ENCODE data around the gene TMEM132C.

Gene TMEM132C

GRCh38 chr12:128339631-128340030, 72.7 kb downstream of the TMEM132C start:
- no peak for DNase-seq

GRCh38 chr12:128353301-128353700, 86.3 kb downstream of the TMEM132C start:
- DNase-seq = no peak

GRCh38 chr12:128356547-128356946, 89.6 kb downstream of the TMEM132C start:
- no peak for DNase-seq

- no peak for DNase-seq
These were observed 94.5 kb downstream of the TMEM132C start for GRCh38 chr12:128361400-128361995.

- DNase-seq = no peak
These were observed 98.1 kb downstream of the TMEM132C start for GRCh38 chr12:128365032-128365431.

- no peak for DNase-seq
These were observed 98.8 kb downstream of the TMEM132C start for GRCh38 chr12:128365651-128366231.

GRCh38 chr12:128367961-128368360, 101.0 kb downstream of the TMEM132C start:
- no peak for DNase-seq

- no peak for DNase-seq
These were observed 114.6 kb downstream of the TMEM132C start for GRCh38 chr12:128381541-128381940.

GRCh38 chr12:128381946-128382345, 115.0 kb downstream of the TMEM132C start:
- no peak for DNase-seq

GRCh38 chr12:128382946-128383345, 116.0 kb downstream of the TMEM132C start:
- no peak for DNase-seq

- no peak for DNase-seq
These were observed 116.5 kb downstream of the TMEM132C start for GRCh38 chr12:128383357-128383937.

- no peak for DNase-seq
These were observed 118.8 kb downstream of the TMEM132C start for GRCh38 chr12:128385736-128386135.

GRCh38 chr12:128387811-128388422, 120.9 kb downstream of the TMEM132C start:
- no peak for DNase-seq

GRCh38 chr12:128388461-128389000, 121.6 kb downstream of the TMEM132C start:
- no peak for DNase-seq

GRCh38 chr12:128393346-128393745, 126.4 kb downstream of the TMEM132C start:
- DNase-seq = no peak

- DNase-seq = no peak
These were observed 127.2 kb downstream of the TMEM132C start for GRCh38 chr12:128394137-128394536.

- DNase-seq = no peak
These were observed 132.3 kb downstream of the TMEM132C start for GRCh38 chr12:128399253-128399652.

- no peak for DNase-seq
These were observed 135.7 kb downstream of the TMEM132C start for GRCh38 chr12:128402486-128403243.

- no peak for DNase-seq
These were observed 141.7 kb downstream of the TMEM132C start for GRCh38 chr12:128408669-128409068.

GRCh38 chr12:128415036-128415560, 148.1 kb downstream of the TMEM132C start:
- no peak for DNase-seq

- DNase-seq = no peak
These were observed 152.0 kb downstream of the TMEM132C start for GRCh38 chr12:128418944-128419343.

- DNase-seq = no peak
These were observed 153.2 kb downstream of the TMEM132C start for GRCh38 chr12:128420163-128420562.

GRCh38 chr12:128421375-128421774, 154.4 kb downstream of the TMEM132C start:
- DNase-seq = no peak
